Nephron progenitor cell (in vitro differentiated cells): ENCODE measurements around the gene IL22RA1.

Experiments
- DNase-seq: peaks from one replicate; pipeline ENCODE4 v3.0.0; 2021
- H3K27ac Mint-ChIP-seq: 2 replicates; pipeline ENCODE4 v1.8.0; 2021; ENCODE audit warnings: mild to moderate bottlenecking, moderate library complexity, mixed read lengths
- H3K27me3 Mint-ChIP-seq: 2 replicates; pipeline ENCODE4 v1.8.0; 2021; ENCODE audit warnings: mild to moderate bottlenecking, low read depth, mixed read lengths; ENCODE audit not compliant: poor library complexity
- H3K36me3 Mint-ChIP-seq: 2 replicates; pipeline ENCODE4 v1.8.0; 2021; ENCODE audit warnings: low read depth, mixed read lengths
- H3K4me1 Mint-ChIP-seq: 2 replicates; pipeline ENCODE4 v1.8.0; 2021; ENCODE audit warnings: mixed read lengths
- H3K4me3 Mint-ChIP-seq: 2 replicates; pipeline ENCODE4 v1.8.0; 2021; ENCODE audit warnings: mild to moderate bottlenecking, moderate library complexity, mixed read lengths
- H3K9me3 Mint-ChIP-seq: 2 replicates; pipeline ENCODE4 v1.8.0; 2021; ENCODE audit warnings: mild to moderate bottlenecking, moderate library complexity, mixed read lengths
- TF ChIP-seq, protein P1 (sequence below): fragments of 200-600 bp; sonication (generic); IDR thresholded peaks from 2 replicates; pipeline ENCODE4 v1.5.0; 2021; ENCODE audit warnings: antibody characterized with exemption

IL22RA1 gene

DNA sequence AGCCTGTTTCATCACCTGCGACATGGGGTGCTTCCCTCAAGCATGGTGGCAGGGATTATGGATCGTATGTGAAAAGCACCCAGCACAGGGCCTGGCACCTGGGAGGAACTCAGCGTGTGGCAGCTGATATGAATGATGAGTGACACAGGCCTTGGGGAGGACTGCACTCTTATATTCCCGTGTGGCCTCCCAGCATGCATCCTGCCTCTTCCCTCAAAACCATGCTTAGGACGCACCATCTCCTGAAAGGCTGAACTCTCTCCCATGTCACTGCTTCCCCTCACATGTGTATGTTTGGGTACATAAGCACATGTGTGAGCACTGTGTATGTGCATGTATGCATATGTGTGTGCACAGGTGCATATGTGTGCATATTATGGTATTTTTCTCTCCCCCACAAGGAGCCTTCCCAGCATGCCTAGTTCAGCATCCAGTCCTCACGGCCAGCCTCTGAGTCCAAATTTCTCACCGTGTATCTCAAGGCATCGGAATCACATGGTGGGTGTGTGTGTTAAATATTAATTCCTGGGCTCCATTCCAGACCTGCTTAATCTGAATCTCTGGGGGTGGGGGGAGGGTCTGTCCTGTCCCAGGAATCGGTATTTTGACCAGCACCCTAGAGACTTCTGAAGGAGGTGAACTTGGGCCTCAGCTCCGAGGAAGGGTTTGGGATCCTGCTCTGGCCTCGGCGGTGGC, 43.8 kb downstream of the IL22RA1 start:
- Mint-ChIP-seq H3K27me3 (peaks cover 4% of the 10 kb centered on the region), H3K4me1 (peaks cover 54% of the 10 kb centered on the region), H3K36me3 (no peaks in the 10 kb centered on the region), H3K9me3 (no peaks in the 10 kb centered on the region), H3K27ac (no peak overlapping the region), H3K4me3 (no peak overlapping the region)
- DNase-seq = no peak
- TF ChIP-seq, protein P1, sequence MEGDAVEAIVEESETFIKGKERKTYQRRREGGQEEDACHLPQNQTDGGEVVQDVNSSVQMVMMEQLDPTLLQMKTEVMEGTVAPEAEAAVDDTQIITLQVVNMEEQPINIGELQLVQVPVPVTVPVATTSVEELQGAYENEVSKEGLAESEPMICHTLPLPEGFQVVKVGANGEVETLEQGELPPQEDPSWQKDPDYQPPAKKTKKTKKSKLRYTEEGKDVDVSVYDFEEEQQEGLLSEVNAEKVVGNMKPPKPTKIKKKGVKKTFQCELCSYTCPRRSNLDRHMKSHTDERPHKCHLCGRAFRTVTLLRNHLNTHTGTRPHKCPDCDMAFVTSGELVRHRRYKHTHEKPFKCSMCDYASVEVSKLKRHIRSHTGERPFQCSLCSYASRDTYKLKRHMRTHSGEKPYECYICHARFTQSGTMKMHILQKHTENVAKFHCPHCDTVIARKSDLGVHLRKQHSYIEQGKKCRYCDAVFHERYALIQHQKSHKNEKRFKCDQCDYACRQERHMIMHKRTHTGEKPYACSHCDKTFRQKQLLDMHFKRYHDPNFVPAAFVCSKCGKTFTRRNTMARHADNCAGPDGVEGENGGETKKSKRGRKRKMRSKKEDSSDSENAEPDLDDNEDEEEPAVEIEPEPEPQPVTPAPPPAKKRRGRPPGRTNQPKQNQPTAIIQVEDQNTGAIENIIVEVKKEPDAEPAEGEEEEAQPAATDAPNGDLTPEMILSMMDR = no peak

DNA sequence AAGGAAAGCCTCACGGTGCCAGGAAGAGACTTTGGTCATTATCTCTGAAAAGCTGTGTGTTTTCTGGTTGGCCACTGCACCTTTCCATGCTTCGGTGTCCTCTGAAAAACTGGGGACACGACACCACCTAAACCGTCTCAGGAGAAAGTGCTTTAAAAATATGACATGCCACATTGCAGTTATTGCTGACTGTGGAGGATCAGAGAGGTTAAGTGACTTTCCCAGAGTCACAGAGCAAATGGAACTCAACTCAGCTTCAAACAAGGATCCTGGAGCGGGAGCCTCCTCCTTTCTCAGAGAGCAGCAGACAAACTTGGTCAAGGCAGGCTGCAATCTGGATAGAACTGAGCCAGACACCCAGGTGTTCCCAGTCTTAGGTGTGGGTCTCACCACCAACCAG, 44.8 kb downstream of the IL22RA1 start:
- Mint-ChIP-seq H3K4me3 (no peak overlapping the region), H3K27ac (no peak overlapping the region), H3K9me3 (no peaks in the 10 kb centered on the region), H3K27me3 (peaks cover 4% of the 10 kb centered on the region), H3K36me3 (no peaks in the 10 kb centered on the region), H3K4me1 (peaks cover 52% of the 10 kb centered on the region)
- DNase-seq = no peak
- TF ChIP-seq, protein P1 = no peak

DNA sequence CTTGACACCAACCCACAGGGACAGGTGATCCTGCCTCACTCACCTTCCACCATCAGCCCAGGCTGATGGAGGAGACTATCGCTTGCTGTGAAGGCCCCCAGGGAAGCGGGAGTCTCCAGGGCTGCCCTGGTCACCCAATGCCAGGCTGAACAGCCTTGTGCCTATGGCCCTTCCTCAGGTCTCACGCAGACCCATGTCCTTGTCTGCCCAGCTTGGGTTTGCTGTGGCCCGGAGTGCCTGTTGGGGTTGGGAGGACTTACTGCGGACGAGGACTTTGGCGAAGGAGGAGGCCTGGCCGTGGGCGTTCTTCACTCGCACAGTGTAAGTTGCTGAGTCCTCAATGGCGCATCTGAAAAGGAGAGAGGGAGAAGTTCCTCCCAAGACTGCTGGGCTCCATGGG, 45.3 kb downstream of the IL22RA1 start:
- no peak overlapping the region for H3K27ac Mint-ChIP-seq
- H3K27me3 Mint-ChIP-seq = peaks cover 4% of the 10 kb centered on the region
- TF ChIP-seq, protein P1 = no peak
- no peaks in the 10 kb centered on the region for H3K9me3 Mint-ChIP-seq
- peaks cover 54% of the 10 kb centered on the region for H3K4me1 Mint-ChIP-seq
- no peaks in the 10 kb centered on the region for H3K36me3 Mint-ChIP-seq
- DNase-seq = no peak
- H3K4me3 Mint-ChIP-seq = no peak overlapping the region

DNA sequence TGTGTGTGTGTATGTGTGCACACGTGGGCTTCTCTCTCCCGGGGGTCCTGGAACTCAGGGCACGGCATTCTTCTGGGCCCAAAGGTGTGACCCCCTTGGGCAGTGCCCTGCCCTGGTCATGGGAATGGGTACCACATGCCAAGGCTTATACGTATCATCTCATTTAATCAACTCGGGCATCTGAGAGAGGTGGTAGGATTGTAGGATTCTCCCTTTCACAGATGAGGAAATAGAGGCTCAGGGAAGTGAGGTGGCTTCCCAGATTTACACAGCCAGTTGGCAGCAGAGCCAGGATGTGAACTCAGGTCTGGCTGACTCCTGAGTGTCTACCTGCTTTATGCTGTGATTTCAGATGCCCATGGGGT, 46.2 kb downstream of the IL22RA1 start:
- TF ChIP-seq, protein P1 = no peak
- peaks cover 48% of the 10 kb centered on the region for H3K4me1 Mint-ChIP-seq
- DNase-seq = no peak
- H3K9me3 Mint-ChIP-seq = no peaks in the 10 kb centered on the region
- no peak overlapping the region for H3K4me3 Mint-ChIP-seq
- H3K27me3 Mint-ChIP-seq = peaks cover 4% of the 10 kb centered on the region
- no peak overlapping the region for H3K27ac Mint-ChIP-seq
- H3K36me3 Mint-ChIP-seq = no peaks in the 10 kb centered on the region

DNA sequence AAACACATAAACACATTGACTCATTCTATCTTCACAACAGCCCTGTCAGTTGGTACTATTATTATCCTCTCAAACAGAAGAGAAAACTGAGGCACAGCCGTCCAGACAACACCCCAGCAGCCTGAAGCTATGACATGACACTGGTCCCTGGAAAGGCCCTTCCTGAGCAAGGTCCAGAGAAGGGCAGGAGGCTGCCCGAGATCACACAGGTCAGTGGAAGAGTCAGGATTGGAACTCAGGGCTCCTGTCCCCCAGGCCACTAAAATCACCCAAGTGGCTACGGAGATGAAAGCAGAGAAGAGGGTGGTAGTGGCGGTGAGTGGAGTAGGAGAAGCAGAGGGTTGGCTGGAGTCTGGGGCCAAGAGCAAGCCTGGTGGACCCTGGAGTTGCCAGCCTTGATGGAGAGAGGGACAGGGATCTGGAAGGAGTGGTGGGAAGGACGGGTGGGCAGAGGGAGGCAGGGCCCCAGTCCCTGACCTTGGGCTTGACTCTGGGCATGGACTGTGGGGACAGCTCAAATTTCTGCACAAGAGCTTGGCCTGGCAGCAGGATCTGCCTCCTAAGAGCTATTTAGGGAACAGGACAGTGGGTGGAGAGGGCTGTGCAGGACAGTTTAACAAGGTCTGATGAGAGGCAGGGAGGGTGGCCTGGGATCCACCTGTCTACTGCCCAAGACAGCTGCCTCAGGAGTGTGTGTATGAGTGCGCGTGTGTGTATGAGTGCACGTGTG, 46.8 kb downstream of the IL22RA1 start:
- no peak overlapping the region for H3K4me3 Mint-ChIP-seq
- DNase-seq = no peak
- TF ChIP-seq, protein P1 = no peak
- H3K4me1 Mint-ChIP-seq = peaks cover 50% of the 10 kb centered on the region
- H3K27me3 Mint-ChIP-seq = peaks cover 4% of the 10 kb centered on the region
- H3K36me3 Mint-ChIP-seq = no peaks in the 10 kb centered on the region
- peak overlapping the region; percentile 86 for H3K27ac Mint-ChIP-seq
- no peaks in the 10 kb centered on the region for H3K9me3 Mint-ChIP-seq
